Posterior cingulate gyrus (tissue), 11 donors: ENCODE results near the gene PRDM15.
"Not testable (repeated sequence)": the region's sequence is repeated elsewhere in the genome, so short reads cannot be mapped to it uniquely, and the experiment has no call there.

Source experiments
- DNase-seq, 10 donors: peaks; one replicate each; pipeline versions ENCODE4 v3.0.0 to v3.0.0-alpha.2; 2020 to 2021; ENCODE audit warnings: mixed read lengths in 3 of 10
- intact Hi-C: fragments of 100-400 bp; cut with DNase I; formaldehyde crosslinking; loops from one replicate; pipeline ENCODE4 v1.15.1; 2023

The PRDM15 gene

GRCh38 chr21:41800425-41801320 is 78.5 kb downstream of the PRDM15 start:
- intact Hi-C loops, result no loop called here
- peak in 1 of 10 donors; percentile 10 for DNase-seq

DNA sequence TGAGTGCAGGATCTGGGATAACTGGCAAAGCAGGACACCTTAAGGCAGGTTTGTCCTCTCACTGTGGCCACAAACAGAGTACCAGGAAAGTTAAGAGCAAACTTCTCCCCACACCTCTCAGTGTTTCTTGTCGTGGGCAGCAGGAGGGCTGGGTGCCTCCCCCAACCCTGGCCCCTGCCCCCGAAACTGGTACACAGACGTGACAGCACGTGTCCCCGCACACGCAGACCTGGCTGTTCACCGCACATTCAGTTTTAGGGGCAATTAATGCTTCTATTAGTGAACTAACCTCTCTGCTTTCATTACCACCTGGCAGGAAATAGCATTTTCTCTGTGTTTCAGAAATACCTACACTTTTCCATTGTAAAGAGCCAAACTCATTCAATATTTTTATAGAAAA is 79.4 kb downstream of the PRDM15 start:
- peak in 1 of 10 donors; percentile 20 for DNase-seq
- intact Hi-C loops, result no loop called here

DNA sequence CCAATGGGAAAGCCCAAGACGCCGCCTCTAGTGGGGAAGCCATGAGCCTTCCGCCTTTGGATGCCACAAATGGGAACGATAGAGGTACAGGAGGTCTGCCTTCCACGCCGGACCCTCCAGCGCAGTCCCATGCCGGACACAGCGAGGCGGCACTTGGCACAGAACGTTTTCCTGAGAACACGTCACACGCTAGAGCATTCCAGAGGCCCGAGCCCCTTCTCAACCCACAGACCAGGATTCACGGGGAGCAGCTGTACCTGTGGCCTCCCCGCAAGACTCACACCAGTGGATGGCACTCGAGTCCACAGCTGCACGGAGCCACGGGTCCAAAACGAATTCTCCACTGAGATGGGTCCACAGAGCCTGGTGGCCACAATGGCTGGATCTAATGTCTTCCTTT is 80.8 kb downstream of the PRDM15 start:
- peak in 1 of 10 donors; percentile 77 for DNase-seq
- intact Hi-C loops, result no loop called here

GRCh38 chr21:41796476-41797080 is 82.6 kb downstream of the PRDM15 start:
- intact Hi-C loops, result no loop called here
- DNase-seq, result peak in 2 of 10 donors; percentile 67

DNA sequence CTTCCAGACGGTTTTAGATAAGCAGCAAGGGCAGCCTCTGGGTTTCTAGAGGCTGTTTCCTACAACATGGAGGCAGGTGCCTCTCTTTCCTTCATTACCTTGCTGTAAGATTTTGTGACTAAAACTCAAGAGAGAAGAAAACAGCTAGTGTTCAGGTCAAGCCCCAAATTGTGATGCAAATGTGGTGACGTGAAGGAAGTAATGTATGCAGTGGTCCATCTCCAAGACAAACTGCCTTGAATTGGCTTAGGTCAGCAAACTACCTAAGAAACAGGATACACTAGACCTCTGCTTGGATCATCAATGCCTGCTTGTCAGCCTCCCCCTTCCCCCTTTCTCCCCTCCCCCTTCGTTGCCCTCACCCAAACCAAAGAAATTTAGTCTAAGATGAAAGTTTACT is 83.4 kb downstream of the PRDM15 start:
- no peak for DNase-seq
- intact Hi-C loops, result no loop called here

GRCh38 chr21:41794600-41794999 is 84.5 kb downstream of the PRDM15 start:
- intact Hi-C loops, result no loop called here
- DNase-seq, result peak in 1 of 10 donors; percentile 55

GRCh38 chr21:41792711-41793110 is 86.4 kb downstream of the PRDM15 start:
- intact Hi-C loops, result no loop called here
- no peak for DNase-seq

DNA sequence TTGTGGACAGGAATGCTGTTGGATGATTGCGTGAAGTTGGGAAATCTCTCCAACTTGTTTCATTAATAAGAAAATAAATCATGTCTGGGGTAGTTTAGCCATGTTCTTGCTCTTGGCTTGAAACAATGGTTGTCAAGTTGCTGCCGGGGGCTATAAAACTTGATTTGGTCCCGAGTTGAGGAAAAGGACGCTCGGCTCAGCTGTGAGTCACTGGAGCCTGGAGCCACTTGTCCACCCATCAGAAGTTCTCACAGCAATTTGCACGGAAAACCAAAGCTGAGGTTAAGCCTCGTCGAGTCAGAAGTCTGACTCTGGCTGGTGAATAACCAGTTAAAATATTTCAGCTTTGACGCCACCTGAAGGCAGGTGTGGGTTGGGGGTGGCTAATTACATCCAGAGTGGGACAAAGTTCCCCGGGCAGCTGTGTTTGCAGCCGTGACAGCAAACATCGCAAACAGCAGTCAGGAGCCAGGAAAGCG is 92.6 kb downstream of the PRDM15 start:
- peak in 1 of 10 donors; percentile 14 for DNase-seq
- intact Hi-C loops, result no loop called here

GRCh38 chr21:41785262-41785661 is 93.9 kb downstream of the PRDM15 start:
- DNase-seq, result peak in 1 of 10 donors; percentile 18
- intact Hi-C loops, result not testable (repeated sequence)

GRCh38 chr21:41784456-41785102 is 94.6 kb downstream of the PRDM15 start:
- DNase-seq, result peak in 1 of 10 donors; percentile 49

GRCh38 chr21:41783476-41784180 is 95.5 kb downstream of the PRDM15 start:
- intact Hi-C loops, result no loop called here
- peak in 1 of 10 donors; percentile 48 for DNase-seq

More at GRCh38 chr21:41784456-41785102, 94.6 kb downstream of the PRDM15 start:
- intact Hi-C loops, result no loop called here

- DNase-seq, result peak in 1 of 10 donors; percentile 8
- intact Hi-C loops, result no loop called here
Observed at GRCh38 chr21:41781050-41781410, 98.1 kb downstream of the PRDM15 start.

DNA sequence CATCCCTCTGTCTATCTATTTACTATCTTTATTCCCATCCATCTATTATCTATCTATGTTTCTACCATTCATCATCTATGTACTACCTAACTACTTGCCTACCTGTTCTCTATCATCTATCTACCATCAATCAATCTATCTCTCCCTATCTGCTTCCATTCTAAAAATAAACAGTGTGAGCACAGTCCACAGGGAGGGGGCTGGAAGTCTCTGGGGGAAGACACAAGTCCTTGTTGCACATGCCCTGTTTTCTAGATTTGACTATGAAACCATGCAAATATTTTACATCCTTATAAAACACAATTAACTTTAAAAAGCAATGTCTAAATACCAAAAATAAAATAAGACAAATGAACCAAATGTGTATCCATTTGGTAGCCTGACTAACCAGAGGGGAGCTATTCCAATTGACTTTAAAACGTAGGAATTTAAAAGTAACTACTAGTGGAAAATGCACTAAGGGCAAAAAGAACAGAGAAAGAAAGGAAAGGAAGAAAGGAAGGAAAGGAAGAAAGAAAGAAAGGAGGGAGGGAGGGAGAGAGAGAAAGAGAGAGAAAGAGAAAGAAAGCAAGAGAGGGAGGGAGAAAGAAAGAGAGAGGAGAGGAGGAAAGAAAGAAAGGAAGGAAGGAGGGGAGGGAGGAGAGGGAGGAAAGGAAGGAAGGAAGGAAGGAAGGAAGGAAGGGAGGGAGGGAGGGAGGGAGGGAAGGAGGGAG is 98.7 kb downstream of the PRDM15 start:
- intact Hi-C loops, result no loop called here
- DNase-seq, result no peak

- DNase-seq, result peak in 2 of 10 donors; percentile 22 to 50
- intact Hi-C loops, result loop anchor here (2.0 kb wide), 2 partner anchors 167 to 497 kb away; no protein-coding TSS in a partner anchor
Observed at GRCh38 chr21:41779659-41780058, 99.5 kb downstream of the PRDM15 start.

- intact Hi-C loops, result loop anchor here (2.0 kb wide), 2 partner anchors 166 to 496 kb away; no protein-coding TSS in a partner anchor
- no peak for DNase-seq
Observed at GRCh38 chr21:41778930-41779600, 100.1 kb downstream of the PRDM15 start.

DNA sequence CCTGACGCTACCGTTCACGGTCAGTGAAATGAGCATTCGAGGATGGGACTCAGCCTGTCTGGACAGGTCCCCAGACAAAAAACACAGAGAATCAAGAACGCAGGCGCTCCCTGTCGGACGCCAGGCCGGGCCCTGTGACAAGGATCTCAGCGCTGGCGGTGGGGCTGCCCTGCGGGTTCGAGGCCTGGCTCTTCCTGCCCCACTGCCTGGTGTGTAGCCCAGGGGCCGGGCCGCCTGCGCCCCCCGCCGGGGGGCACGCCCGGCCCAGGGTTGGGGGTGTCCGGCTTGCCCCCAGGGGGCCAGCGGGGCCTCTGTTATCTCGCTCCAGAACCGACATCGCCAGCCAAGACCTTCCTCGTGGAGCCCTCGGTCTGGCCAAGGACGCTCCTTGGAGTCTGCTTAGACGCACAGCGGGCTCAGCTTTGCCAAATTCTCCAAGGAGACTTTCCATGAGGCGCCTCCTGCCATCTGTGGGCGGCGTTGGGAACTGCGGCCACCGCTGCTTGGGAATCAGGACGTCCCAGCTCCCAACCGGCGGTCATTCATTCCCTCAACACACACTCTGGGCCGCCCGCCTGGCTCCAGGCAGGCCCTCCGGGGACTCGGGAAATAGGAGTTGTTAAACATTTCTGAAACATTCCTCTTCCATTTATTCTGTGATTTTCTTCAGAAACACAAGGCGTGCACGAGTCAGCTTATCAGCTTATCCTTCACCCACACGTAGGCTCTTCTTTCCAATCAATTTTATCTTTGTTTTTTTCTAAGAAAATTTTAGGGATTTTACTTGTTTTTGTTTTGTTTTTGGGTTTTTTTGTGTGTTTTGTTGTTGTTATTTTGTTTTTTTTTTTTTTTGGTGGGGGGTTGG is 101.0 kb downstream of the PRDM15 start:
- DNase-seq, result peak; percentile 65 to 97 (median 85)
- intact Hi-C loops, result loop anchor here (2.0 kb wide), 2 partner anchors 165 to 495 kb away; no protein-coding TSS in a partner anchor

DNA sequence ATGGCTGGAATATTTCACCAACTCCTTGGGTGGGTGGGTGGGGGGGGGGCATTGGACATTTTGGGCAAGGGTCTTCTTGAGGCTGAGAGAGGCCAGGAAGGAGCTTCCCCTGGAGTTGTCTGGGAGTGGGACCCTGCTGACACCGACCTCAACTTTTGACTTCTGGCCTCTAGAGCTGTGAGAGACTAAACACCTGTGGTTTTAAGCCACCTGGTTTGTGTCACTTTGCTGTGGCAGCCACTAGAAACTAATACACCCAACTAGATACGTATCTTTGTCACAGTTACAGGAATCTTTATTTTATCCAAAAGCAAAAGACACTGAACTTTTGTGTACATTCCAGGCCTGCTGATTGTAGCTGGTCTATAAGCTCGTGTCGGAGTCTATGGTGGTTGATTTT is 102.4 kb downstream of the PRDM15 start:
- intact Hi-C loops, result no loop called here
- DNase-seq, result peak in 1 of 10 donors; percentile 9

DNA sequence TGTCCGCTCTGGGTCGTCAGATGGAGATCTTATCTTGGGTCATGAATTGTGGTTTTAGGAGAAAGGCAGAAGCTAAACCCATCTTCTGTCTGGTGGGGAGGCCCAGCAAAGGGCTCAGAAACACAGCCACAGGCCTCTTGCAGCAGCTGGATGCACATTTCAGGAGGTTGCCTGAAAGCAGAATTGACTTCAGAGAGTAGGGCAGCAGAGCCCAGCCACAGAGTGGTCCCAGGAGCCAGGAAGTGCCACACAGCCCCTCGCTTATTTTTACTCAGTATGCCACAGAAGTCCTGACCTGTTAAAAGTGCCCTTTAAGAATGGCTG is 104.0 kb downstream of the PRDM15 start:
- DNase-seq, result no peak
- intact Hi-C loops, result no loop called here
